Osteocyte (in vitro differentiated cells): ENCODE results near the gene CEP162. TPM values are rescaled to one million over a fixed set of nuclear protein-coding genes. Genes with fewer than 3 reads are reported as not detected.

ENCODE experiments used
- DNase-seq: peaks from one replicate; pipeline ENCODE4 v3.0.0; 2021; ENCODE audit warnings: mixed read lengths; ENCODE audit not compliant: unreplicated experiment; ENCODE audit errors: extremely low spot score
- H3K27ac Mint-ChIP-seq: one replicate; pipeline ENCODE4 v1.8.0; 2021; ENCODE audit warnings: mild to moderate bottlenecking, mixed read lengths; ENCODE audit not compliant: unreplicated experiment
- H3K27me3 Mint-ChIP-seq: one replicate; pipeline ENCODE4 v1.8.0; 2021; ENCODE audit warnings: mixed read lengths; ENCODE audit not compliant: unreplicated experiment
- H3K36me3 Mint-ChIP-seq: one replicate; pipeline ENCODE4 v1.8.0; 2021; ENCODE audit warnings: mixed read lengths; ENCODE audit not compliant: unreplicated experiment
- H3K4me1 Mint-ChIP-seq: one replicate; pipeline ENCODE4 v1.8.0; 2021; ENCODE audit warnings: mixed read lengths; ENCODE audit not compliant: unreplicated experiment
- H3K4me3 Mint-ChIP-seq: one replicate; pipeline ENCODE4 v1.8.0; 2021; ENCODE audit warnings: mild to moderate bottlenecking, moderate library complexity, mixed read lengths; ENCODE audit not compliant: unreplicated experiment
- H3K9me3 Mint-ChIP-seq: one replicate; pipeline ENCODE4 v1.8.0; 2021; ENCODE audit warnings: mixed read lengths; ENCODE audit not compliant: unreplicated experiment
- CTCF ChIP-seq: fragments of 200-600 bp; sonication (generic); IDR thresholded peaks from 2 replicates; pipeline ENCODE4 v1.5.0; 2021; ENCODE audit warnings: antibody characterized with exemption, mild to moderate bottlenecking, moderate library complexity
- total RNA-seq: library from RNA; stranded (reverse); gene quantifications from 2 replicates; pipeline ENCODE4 v1.2.1, GENCODE V29; 2021

Gene CEP162
- total RNA-seq, 1 donor from 2014 or later = 10.1 TPM

- Mint-ChIP-seq H3K36me3 (no peaks in the 10 kb centered on the region), H3K4me3 (no peak overlapping the region), H3K27ac (no peak overlapping the region), H3K9me3 (no peaks in the 10 kb centered on the region), H3K4me1 (peaks cover 5% of the 10 kb centered on the region), H3K27me3 (peaks cover 40% of the 10 kb centered on the region)
- no peak for TF ChIP-seq CTCF
- no peak for DNase-seq
These were observed 149.1 kb downstream of the CEP162 start for GRCh38 chr6:84078335-84078734.

- no peaks in the 10 kb centered on the region for H3K36me3 Mint-ChIP-seq
- no peak for TF ChIP-seq CTCF
- H3K27me3 Mint-ChIP-seq = peaks cover 33% of the 10 kb centered on the region
- H3K4me1 Mint-ChIP-seq = peaks cover 5% of the 10 kb centered on the region
- no peaks in the 10 kb centered on the region for H3K9me3 Mint-ChIP-seq
- H3K4me3 Mint-ChIP-seq = no peak overlapping the region
- no peak overlapping the region for H3K27ac Mint-ChIP-seq
- no peak for DNase-seq
These were observed 149.8 kb downstream of the CEP162 start for GRCh38 chr6:84077645-84078044.

- Mint-ChIP-seq H3K27ac (no peak overlapping the region), H3K4me1 (peaks cover 5% of the 10 kb centered on the region), H3K9me3 (peaks cover 9% of the 10 kb centered on the region), H3K27me3 (peaks cover 15% of the 10 kb centered on the region), H3K36me3 (peaks cover 5% of the 10 kb centered on the region), H3K4me3 (no peak overlapping the region)
- no peak for DNase-seq
- TF ChIP-seq CTCF = no peak
These were observed 152.3 kb downstream of the CEP162 start for GRCh38 chr6:84074988-84075781.

Other genes with a start within 250 kb of the CEP162 start
- 9.2 and 10.7 TPM in 2 replicates for gene MRAP2, start 193.9 kb downstream of the CEP162 start, total RNA-seq